Stimulated activated CD4-positive, alpha-beta T cell treated with anti-CD3 and anti-CD28 coated beads, Interleukin-4, amount 100 ng/mL, for 1 hour (primary cell): ENCODE measurements around the gene MAD2L2.

Experiments used
- DNase-seq: peaks from one replicate; pipeline ENCODE4 v3.0.0-alpha.2; 2020

Gene MAD2L2

DNA sequence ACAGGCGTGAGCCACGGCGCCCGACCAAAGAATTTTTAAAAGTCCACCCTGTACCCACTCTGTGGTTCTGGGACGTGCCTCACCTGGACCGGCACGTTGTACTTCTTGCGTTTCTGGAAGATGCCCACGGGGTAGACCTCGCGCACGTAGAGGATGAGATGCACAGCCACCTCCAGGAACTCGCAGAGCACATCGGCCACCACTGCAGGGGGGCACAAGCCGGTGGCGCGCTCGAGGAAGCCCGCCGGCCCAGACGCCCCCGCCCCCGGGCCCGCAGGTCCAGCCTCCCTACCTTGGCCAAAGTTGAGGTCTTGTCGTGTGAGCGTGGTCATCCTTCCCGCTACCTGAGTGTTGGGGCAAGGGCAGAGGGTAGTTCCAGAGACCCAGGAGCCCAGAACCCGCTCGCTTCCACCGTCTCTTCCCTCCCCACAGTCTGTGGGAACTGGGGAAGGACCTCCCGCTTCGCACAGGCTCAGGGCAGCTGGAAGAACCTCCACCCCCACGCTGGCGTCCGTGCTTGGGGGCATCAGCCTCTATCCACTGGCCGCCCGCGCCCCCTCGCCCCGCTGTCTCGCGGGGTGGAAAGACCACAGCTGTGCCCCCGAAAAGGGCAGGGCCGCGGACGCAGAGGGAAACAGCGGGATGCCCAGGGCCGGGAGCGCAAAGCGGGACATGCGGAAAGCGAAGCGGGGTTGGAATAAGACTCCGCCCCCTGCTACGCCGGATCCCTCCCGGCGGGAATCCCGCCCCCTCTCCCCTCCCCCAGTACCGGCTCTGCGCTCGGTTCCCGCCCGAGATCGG is 478 bp downstream of the MAD2L2 start:
- no peak for DNase-seq

DNA sequence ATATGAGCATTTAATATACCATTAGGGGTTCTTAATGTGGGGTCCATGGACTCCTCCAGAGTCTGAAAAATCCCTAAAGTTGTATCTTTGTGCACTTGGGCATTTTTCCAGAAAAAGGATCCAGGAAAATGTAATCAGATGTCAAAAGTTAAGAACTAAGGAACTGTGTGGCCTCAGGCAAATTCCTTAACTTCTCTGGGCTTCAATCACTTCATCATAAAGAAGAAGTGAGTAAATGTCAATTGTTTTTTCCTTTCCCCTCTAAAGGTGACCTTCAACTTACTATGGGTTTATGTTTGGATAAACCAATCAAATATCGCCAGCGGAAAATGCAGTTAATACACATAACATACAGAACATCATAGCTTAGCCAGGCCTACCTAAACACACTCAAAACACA is 2.5 kb downstream of the MAD2L2 start:
- no peak for DNase-seq

DNA sequence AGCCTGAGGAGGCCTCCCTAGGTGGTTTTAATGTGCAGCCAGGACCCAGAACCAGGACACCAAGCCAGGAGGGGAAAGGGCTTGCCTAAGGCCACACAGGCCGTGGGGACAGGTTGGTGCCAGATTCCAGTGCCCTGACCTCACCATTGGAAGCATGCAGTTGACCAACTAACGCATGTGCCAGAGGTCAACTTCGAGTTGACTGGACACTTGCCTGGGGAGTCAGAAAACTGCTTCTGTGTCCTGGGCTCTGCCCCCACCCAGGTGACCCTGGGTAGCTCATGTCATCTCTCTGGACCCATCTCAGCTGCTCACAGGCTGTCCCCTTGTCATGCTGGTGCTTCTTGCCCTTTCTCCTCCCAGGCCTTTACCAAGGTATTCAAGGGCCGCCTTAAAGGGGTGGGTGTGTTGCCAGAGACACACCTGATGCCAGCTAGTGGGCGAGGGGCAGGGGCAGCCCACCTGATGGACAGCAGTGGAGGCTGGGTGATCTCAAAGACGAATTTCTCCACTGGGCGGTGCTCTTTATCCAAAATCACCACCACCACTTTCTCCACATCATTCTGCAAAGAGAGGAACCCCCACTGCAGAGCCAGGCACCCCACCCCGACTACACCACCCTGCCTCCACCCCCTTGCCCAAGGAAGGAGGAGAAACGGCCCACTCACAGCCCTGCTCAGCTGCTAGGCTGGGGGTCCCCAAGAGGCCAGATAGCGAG is 4.4 kb downstream of the MAD2L2 start:
- DNase-seq: no peak

DNA sequence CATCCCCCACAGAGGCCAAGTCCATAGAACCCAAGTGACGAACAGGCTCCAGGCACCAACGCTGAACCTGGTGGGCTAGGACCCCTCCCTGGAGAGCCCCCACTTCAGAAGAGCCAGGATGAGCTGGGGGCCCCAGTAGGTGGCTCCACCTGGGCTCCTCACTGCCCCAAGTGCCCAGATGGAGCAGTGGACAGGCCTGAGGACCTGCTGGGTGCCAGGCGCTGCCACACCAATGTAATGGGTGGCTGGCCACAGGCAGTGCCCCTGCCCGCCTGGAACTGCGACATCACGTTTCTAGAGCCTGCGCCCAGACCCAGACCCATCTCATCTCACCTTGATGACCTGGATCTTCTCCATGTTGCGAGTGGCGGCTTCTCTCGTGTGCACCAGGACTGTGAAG is 5.6 kb downstream of the MAD2L2 start:
- no peak for DNase-seq

DNA sequence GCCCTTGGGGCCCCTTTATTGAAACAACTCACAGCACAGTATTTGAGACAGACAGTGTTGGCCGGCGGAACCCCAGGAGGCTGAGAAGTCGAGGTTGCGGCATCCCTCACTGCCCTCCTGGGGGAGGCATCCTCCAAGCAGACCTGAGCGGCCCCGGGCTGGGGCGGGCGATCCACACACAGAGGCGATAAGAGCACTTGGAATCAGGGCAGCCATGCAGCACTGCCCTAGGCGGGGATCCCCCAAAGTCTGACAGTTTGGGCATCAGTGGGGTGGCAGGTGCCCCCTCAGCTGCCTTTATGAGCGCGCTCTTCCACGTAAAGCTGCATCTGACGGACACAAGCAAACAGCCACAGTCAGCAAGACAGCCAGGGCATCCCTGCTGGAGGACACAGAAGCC is 6.5 kb downstream of the MAD2L2 start:
- no peak for DNase-seq

DNA sequence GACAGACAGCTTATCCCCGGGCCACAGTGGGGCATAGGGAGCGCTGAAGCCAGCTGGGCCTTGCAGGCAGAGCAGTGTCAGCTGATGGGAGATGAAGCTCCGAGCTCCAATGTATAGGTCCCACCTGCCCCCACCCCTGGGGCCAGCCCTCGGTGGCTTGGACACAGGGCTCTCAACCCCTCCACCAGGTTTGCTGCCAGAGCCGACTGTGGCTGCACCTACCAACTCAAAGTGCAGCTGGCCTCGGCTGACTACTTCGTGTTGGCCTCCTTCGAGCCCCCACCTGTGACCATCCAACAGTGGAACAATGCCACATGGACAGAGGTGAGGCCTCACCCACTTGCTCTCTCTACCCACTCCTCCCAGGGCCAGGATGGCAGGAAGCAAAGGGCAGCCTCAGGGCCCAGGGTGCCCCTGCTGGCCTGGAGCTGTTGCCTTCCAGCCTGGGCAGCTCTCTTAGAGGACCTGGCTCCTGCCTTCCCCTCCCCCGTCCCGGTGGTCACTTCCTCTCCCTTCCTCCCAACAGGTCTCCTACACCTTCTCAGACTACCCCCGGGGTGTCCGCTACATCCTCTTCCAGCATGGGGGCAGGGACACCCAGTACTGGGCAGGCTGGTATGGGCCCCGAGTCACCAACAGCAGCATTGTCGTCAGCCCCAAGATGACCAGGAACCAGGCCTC is 7.7 kb downstream of the MAD2L2 start:
- no peak for DNase-seq

DNA sequence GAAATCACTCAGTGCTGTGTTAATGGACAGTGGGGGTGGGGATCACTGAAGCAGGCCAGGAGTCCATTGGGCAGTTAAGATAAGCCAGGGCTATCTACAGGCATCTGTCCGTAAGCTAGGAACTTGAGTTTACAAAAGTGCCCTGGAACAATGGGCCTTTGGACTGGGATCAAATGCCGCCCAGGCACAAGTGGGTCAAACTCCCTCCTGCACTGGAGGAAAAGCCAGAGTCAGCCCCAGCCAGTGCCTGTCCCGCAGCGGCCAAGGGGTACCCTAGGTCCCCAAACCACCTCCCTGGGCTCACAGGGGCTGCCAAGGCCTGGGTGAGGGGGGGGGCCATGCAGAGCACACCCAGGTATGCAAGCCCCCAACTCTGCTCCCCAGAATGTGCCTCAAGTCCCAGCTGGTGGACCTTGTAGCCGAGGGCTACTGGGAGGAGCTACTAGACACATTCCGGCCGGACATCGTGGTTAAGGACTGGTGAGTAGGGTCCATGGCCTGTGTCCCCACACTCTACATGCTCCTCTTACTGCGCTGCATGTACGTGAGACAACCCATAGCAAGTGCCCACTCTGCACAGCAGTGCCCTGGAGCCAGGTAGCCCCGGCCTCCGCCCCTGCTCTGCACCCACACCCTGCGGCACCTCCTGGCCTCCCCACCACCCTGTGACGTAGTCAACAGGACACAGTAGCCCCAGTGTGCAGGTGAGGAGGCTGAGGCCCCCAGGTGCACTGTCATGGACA is 9.2 kb downstream of the MAD2L2 start:
- DNase-seq: no peak

DNA sequence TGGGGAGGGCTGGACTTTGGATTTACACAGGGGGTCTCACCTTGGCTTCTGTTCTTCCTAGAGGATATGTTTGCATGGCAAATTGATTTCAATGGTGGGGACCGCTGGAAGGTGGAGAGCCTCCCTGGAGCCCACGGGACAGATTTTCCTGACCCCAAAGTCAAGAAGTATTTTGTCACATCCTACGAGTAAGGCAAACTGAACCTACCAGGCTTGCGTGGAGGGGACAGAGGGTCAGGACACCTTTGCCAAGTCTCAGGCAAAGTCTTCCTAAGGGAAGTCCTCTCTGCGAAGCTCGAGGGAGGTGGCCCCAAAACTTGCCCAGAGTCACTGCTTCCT is 9.8 kb downstream of the MAD2L2 start:
- DNase-seq: no peak

DNA sequence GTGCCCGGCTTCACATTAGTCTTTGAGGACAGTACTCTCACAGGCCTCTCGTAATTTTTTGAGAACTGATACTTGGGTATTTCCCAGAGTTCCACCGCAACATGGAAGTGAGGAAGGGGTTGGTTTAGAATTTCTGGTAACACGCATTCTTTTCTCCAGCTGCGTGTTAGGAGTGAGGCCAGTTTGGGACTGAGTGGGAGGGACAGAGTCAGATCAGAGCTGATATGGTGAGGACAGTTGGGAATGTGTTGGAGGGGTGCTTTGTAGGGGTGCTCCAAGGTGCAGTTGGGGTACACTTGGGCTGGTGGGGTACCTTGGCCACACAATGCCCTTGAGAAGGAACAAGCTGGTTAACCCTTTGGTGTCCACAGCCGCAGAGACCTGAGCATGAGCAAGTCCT is 10.2 kb downstream of the MAD2L2 start:
- DNase-seq: no peak

DNA sequence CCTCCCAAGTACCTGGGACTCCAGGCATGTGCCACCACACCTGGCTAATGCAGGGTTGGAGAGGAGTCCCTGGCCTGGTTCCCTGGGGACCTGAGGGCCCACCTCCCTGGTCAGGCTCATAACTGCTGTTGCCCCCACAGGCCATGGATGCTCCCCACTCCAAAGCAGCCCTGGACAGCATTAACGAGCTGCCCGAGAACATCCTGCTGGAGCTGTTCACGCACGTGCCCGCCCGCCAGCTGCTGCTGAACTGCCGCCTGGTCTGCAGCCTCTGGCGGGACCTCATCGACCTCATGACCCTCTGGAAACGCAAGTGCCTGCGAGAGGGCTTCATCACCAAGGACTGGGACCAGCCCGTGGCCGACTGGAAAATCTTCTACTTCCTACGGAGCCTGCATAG is 12.4 kb downstream of the MAD2L2 start:
- no peak for DNase-seq

DNA sequence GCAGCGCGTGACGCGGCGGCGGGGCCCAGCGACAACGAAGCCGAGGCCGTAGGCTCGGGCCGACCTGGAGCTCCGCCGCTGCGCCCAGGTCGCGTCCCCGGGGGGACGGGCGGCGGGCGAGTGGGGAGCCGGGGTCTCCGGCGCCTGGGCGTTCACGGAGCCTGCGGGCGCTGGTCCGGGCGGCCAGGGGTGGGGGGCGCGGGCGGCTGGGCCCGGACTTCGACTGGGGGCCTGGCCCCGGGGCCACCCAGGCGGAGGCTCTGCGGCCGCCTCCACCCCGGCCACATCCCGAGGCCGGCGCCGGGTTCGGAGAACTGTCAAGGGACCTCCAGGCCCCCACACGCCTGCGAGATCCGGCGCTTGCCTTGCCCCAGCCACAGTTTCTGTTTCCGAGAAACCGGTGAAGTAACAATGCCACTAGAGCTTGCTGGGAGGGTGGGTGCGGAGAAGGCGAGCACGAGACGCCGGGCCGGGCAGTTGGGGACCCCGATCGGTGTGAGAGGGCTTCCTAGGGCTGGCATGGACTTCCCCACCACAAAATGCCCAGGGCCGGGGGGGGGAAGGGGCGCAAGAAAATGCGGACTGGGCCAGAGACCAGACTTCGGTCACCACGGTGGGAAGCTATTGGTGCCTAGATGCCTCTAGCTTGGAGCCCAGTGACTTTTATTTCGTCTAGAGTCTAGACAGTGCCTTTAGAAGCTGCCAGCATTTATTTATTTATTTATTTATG is 16.4 kb downstream of the MAD2L2 start:
- DNase-seq: peak; percentile 56

DNA sequence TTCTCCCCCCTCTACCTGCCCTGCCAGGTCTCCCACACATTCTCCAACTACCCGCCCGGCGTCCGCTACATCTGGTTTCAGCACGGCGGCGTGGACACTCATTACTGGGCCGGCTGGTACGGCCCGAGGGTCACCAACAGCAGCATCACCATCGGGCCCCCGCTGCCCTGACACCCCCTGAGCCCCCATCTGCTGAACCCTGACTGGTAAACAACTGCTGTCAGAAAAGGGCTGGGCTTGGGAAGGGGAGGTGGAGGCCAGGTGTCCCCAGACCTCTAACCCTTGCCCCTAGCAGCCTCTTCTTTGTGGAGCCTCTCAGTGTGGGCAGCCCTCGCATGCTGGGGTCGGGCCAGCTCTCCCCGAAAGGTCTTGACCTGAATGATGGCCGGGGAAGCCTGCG is 19.8 kb downstream of the MAD2L2 start:
- DNase-seq: no peak

DNA sequence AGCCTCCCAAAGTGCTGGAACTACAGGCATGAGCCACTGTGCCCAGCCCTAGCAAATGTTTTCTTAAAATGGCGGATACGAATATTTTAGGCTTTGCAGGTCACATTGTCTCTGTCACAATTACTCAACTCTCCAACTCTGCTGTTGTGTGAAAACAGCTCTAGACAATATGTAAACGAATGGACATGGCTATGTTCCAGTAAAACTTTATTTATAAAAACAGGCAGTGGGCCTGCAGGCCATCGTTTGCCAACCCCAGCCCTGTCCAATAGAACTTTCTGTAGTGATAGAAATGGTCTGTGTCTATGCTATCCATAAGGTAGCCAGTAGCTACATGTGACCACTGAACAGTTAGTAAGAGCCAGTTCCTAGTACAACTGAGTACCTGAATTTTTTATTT is 21.2 kb downstream of the MAD2L2 start:
- no peak for DNase-seq

DNA sequence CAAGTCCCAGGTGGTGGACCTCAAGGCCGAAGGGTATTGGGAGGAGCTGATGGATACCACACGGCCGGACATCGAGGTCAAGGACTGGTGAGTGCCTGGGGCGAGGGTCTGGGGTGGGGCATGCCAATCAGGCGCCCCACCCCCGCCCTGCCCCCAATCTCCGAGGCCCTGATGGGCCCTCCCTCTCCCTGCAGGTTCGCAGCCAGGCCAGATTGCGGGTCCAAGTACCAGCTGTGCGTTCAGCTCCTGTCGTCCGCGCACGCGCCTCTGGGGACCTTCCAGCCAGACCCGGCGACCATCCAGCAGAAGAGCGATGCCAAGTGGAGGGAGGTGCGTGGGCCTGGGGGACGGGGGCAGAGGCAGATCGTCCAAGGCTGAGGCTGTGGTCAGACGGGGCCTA is 22.4 kb downstream of the MAD2L2 start:
- DNase-seq: no peak

DNA sequence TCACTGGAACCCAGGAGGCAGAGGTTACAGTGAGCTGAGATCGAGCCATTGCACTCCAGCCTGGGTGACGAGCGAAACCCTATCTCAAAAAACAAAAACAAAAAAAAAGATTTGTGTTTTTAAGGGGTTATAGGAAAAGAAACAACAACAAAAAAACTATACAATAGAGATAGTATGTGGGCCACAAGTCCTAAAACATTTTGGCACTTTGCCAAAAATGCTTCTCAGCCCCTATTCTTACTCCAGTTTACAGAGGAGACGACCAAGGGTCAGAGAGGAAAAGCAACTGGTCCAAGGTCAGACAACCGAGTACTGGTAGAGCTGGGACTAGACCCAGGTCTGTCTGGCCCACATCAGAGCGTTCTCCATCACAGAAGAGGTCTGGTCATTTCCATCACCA is 23.3 kb downstream of the MAD2L2 start:
- DNase-seq: no peak

DNA sequence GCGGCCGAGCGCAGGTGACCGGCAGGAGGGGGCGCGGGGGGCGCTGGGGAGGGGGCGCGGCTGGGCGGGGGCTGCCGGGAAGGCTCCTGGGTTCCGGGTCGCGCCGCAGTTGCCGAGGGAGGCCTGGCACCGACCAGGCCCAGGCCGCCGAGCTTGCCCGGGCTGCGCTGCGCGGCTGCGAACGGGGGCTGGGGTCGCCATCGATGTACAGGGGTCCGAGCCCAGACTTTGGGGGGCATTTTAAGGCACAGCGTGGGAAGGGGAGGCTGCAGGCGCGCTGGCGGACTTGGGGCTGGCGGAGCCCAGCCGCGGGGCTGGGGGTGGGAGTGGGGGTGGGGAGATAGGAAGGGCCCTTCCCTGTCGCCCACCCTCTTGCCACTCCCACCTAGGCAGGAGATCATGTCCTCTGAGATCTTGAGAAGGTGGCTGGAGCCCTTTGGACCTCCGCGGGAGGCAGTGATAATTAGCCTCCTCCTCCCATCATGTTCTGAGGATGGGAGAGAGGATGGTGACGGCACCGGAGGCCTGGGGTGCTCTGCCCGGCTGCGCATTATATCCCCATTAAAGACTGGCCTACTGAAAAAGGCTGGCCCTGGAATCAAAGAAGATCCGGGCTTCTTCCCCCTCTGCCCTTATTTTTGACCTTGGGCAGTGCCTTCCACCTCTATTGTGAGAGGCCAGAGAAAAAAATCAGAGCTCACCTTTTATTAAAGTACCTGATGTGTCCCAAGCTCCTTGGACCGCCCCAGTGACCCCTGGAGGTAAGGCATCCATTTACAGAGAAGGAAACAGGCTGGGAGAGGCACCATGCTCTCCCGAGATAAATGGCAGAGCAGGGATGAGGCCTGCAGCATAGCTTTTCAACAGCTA is 25.8 kb downstream of the MAD2L2 start:
- DNase-seq: no peak

DNA sequence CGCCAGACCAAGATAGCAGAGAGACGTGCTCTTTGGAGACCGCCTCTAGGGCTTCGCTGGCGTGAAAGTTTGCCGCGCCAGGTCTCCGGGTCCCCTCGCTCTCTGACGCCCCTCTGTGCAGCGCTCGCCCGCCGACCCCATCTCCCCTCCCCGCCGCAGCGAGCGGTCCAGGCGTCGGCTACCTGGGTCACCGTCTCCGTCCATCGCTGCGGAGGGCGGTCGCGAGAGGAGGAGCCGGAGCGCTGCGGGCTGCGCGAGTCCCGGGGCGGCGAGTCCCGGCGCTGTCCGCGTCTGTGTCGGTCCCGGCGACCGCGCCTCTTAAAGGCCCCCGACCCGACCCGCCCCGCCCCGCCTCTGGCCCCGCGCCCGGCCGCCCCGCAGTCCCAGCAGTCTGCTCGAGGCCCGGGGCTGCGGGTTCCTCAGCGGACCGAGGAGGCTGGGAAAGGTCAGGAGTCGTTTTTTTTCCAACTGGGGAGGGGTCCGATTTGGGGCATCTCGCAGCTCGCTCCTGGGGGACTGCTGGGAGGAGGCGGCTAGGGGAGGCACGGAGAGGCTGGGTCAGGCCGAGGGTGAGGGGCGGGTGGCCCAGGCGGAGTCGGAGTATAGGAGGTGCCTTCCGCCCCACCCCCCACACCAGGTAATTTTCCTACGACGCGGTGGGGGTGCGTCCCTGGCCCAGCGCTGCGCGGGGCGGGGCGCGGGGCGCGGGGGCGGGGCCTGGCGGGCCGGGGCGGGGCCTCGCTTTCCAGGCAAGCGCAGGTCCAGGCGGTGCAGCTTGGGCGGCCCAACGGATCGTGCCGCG is 26.6 kb downstream of the MAD2L2 start, which contains the start of the genes FBXO2 and FBXO44:
Gene FBXO2 (minus strand): TSS at position 293 of the 802 bp plus-strand sequence. CDS start 89 bp downstream, at position 204.
Gene FBXO44 (plus strand): TSS at position 741 of the 802 bp plus-strand sequence. CDS start 959 bp downstream, outside the sequence.
- DNase-seq: peak; percentile 73

DNA sequence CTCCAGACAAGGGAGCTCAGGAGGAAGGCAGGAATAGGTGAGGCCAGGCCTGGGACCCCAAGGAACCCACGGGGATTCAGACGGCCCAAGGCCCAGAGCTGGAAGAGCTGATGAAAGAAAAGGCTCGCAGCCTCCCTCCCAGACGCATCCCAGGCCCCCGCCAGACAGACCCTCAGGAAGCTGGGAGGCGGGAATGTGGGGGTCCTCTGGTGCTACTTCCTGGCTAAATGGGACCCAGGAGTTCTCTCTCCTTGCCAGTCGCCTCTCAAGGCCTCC is 27.1 kb downstream of the MAD2L2 start:
- no peak for DNase-seq

DNA sequence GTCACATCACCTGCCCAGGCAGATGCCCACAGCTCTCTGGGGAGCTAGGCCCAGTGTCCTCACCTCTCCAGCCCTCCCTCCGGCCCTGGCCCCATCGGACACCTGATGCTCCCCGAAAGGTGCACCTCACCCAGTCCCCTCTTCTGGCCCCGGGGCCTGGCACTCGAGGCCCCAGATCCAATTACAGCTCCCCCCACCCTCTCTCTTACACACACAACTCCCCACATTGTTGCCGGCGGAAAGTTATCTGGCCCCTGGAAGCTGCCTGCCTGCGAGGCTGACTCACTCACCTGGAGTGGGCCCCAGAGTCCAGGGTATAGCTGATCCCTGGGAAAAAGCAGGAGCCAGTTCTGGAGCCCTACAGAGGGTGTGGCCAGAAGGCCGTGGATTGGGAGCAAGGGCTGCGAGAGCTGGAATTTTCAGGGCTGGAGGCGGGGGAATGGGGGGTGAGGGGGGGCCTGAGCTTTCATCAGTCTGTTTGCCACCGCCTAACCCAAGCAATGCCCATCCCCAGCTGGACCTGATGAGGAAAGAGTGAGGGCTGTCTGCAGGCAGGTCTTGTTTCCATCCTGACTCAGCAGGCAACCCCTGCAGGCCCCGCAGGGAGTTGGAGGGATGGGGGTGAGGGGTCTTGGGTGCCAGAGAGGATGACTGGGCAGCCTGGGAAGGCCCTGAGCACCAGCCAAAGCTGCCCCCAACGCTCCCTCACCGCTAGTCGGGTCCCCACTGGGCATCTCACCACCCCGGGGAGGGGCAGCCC is 27.7 kb downstream of the MAD2L2 start:
- no peak for DNase-seq

DNA sequence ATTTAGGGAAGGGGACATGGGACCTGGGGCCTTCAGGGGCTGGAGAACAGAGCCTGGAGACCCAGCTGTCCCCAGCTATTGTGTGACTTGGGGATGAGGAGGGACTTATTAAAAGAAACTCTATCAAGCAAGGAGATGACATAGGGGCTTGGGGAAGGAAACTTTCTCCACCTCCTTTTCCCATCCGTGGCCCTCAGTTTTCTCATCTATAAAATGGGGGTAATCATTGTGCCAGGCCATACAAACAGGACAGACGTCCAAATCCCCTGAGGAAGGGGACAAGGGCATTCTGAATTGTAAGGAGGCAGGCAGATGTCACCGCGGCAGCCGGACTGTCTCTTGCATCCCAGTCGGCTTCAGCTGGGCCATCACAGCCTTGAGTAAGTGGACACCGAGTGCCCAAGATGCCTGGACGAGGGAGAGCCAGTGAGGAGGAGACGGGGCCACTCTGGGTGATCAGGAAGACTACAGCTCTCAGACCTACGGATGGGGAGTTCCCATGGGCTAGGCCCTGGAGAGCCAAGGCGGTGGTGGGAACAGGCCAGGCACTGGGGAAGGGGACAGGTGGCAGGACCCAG is 28.7 kb downstream of the MAD2L2 start:
- DNase-seq: no peak
